Right lobe of liver (tissue), 4 donors: ENCODE results near the gene AFG1L.

Source experiments
- POLR2A ChIP-seq: fragments of 450-650 bp; IDR thresholded peaks from one replicate; pipeline ENCODE4 v1.6.1; 2017; ENCODE audit warnings: antibody characterized with exemption, mild to moderate bottlenecking
- TF ChIP-seq, protein P1 (sequence below), 4 donors: fragments of 200-600 bp in 3 of 4; fragments of 450-650 bp in 1 of 4; IDR thresholded peaks; one replicate each; pipeline versions ENCODE4 v1.5.1 to v1.8.0; 2016 to 2022; ENCODE audit warnings: antibody characterized with exemption in 4 of 4, mild to moderate bottlenecking in 2 of 4
- donor health status: DM: no; HTN: no; CAD: no.
- donor health status: DM: no; HTN: no; CAD: no.
- donor health status: DM: no; HTN: yes; CAD: no.

DNA sequence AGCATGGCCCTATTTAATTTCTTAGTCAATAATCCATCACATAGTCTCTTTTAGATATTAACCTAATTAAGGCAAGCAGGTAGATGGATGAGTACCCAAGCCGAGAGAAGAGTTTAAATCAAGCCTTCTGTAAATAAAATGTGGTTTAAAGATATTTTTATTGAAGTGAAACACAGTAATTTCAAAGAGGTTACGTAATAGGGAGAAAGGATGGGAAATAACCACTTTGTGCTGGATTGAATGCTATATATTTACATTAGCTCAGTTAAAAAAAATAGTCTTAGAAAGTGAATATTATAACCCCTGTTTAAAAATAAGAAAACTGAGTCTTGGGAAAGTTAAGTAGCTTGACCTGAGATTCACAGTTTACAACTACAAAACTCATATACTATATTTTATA lies 228.8 kb downstream of the AFG1L start:
- TF ChIP-seq POLR2A, result no peak
- TF ChIP-seq, protein P1, sequence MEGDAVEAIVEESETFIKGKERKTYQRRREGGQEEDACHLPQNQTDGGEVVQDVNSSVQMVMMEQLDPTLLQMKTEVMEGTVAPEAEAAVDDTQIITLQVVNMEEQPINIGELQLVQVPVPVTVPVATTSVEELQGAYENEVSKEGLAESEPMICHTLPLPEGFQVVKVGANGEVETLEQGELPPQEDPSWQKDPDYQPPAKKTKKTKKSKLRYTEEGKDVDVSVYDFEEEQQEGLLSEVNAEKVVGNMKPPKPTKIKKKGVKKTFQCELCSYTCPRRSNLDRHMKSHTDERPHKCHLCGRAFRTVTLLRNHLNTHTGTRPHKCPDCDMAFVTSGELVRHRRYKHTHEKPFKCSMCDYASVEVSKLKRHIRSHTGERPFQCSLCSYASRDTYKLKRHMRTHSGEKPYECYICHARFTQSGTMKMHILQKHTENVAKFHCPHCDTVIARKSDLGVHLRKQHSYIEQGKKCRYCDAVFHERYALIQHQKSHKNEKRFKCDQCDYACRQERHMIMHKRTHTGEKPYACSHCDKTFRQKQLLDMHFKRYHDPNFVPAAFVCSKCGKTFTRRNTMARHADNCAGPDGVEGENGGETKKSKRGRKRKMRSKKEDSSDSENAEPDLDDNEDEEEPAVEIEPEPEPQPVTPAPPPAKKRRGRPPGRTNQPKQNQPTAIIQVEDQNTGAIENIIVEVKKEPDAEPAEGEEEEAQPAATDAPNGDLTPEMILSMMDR (IDR thresholded peaks at IDR 0.05), result no peak
